Activated naive CD8-positive, alpha-beta T cell treated with anti-CD3 and anti-CD28 coated beads for 36 hours (primary cell): Measurements from ENCODE around the gene RNF5. TPM values are rescaled to one million over a fixed set of nuclear protein-coding genes. Genes with fewer than 3 reads are reported as not detected.
"Not testable (repeated sequence)": the region's sequence is repeated elsewhere in the genome, so short reads cannot be mapped to it uniquely, and the experiment has no call there.

Experiments
- DNase-seq: peaks from one replicate; pipeline ENCODE4 v3.0.0; 2021
- H3K27ac Mint-ChIP-seq: one replicate; pipeline ENCODE4 v1.8.0; 2022; ENCODE audit warnings: mild to moderate bottlenecking, moderate library complexity, mixed read lengths
- H3K27me3 Mint-ChIP-seq: one replicate; pipeline ENCODE4 v1.8.0; 2022; ENCODE audit warnings: mild to moderate bottlenecking, mixed read lengths
- H3K36me3 Mint-ChIP-seq: one replicate; pipeline ENCODE4 v1.8.0; 2021; ENCODE audit warnings: mild to moderate bottlenecking, mixed read lengths
- H3K4me1 Mint-ChIP-seq: one replicate; pipeline ENCODE4 v1.8.0; 2021; ENCODE audit warnings: mixed read lengths
- H3K4me3 Mint-ChIP-seq: one replicate; pipeline ENCODE4 v1.8.0; 2022; ENCODE audit warnings: mild to moderate bottlenecking, moderate library complexity, mixed read lengths
- H3K9me3 Mint-ChIP-seq: one replicate; pipeline ENCODE4 v1.8.0; 2022; ENCODE audit warnings: mixed read lengths
- total RNA-seq, 2 experiments: library from RNA; stranded (reverse); gene quantifications; one replicate each; pipeline ENCODE4 v1.2.3, GENCODE V29; 2021

Gene RNF5
- total RNA-seq, 2 experiments from 2014 or later, result 58.3 to 58.6 TPM

- H3K36me3 Mint-ChIP-seq, result peaks cover 6% of the 10 kb centered on the region
- no peaks in the 10 kb centered on the region for H3K9me3 Mint-ChIP-seq
- peak; percentile 78 for DNase-seq
- peaks cover 31% of the 10 kb centered on the region for H3K4me1 Mint-ChIP-seq
- H3K27me3 Mint-ChIP-seq, result no peaks in the 10 kb centered on the region
- peak overlapping the region; percentile 96 for H3K4me3 Mint-ChIP-seq
- peak overlapping the region; percentile 99 for H3K27ac Mint-ChIP-seq
Observed at GRCh38 chr6:32195902-32196681, 17.9 kb downstream of the RNF5 start.

GRCh38 chr6:32196682-32197616 lies 18.7 kb downstream of the RNF5 start:
- H3K27ac Mint-ChIP-seq, result peak overlapping the region; percentile 99
- H3K4me3 Mint-ChIP-seq, result peak overlapping the region; percentile 96

GRCh38 chr6:32198345-32198696 lies 20.1 kb downstream of the RNF5 start:
- peaks cover 24% of the 10 kb centered on the region for H3K4me1 Mint-ChIP-seq
- no peak for DNase-seq
- no peaks in the 10 kb centered on the region for H3K27me3 Mint-ChIP-seq
- H3K4me3 Mint-ChIP-seq, result no peak overlapping the region
- peaks cover 2% of the 10 kb centered on the region for H3K36me3 Mint-ChIP-seq
- no peaks in the 10 kb centered on the region for H3K9me3 Mint-ChIP-seq
- no peak overlapping the region for H3K27ac Mint-ChIP-seq

More at GRCh38 chr6:32196682-32197616, 18.7 kb downstream of the RNF5 start:
- no peaks in the 10 kb centered on the region for H3K27me3 Mint-ChIP-seq
- peaks cover 31% of the 10 kb centered on the region for H3K4me1 Mint-ChIP-seq
- H3K36me3 Mint-ChIP-seq, result peaks cover 3% of the 10 kb centered on the region
- DNase-seq, result no peak
- H3K9me3 Mint-ChIP-seq, result no peaks in the 10 kb centered on the region

GRCh38 chr6:32198866-32199265 lies 20.7 kb downstream of the RNF5 start:
- DNase-seq, result no peak
- Mint-ChIP-seq H3K4me3 (no peak overlapping the region), H3K9me3 (no peaks in the 10 kb centered on the region), H3K36me3 (peaks cover 2% of the 10 kb centered on the region), H3K27ac (no peak overlapping the region), H3K4me1 (peaks cover 18% of the 10 kb centered on the region), H3K27me3 (no peaks in the 10 kb centered on the region)

DNA sequence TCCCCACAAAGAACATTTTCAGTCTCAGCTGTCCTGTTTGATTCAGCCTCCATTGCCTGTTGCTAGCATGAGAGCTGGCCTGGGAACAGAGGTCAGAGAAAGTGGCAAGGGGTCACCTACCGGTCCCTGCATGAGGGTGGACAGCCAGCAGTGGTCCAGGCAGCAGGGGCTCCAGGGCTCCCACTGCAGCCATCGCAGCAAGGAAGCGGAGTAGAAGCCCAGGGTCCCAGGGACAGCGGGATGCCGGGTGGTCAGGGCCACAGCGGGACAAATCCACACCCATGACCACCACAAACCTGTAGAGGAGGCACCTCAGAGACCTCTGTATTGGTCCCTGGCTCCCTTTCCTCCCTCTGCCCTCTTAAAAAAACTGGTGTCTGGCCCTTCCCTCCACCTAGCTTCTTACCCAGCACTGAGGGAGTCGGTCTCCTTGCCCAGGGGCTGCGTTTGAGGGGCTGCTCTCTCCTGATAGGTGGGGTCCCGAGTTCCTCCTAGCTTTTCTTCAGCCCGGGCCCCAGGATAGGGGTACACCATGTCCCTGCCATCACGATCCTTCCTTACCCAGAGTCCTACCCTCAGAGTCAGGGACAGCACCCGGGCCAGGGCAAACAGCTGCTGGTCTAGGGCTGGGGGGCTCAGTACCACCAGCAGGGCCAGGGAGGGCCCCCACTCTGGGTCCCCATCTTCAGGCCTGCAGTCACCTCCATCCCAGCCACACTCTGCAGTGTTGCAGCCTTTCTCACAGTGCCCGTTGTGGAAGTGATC lies 22.7 kb downstream of the RNF5 start:
- H3K27ac Mint-ChIP-seq, result no peak overlapping the region
- H3K4me3 Mint-ChIP-seq, result no peak overlapping the region
- no peaks in the 10 kb centered on the region for H3K36me3 Mint-ChIP-seq
- no peaks in the 10 kb centered on the region for H3K9me3 Mint-ChIP-seq
- H3K27me3 Mint-ChIP-seq, result no peaks in the 10 kb centered on the region
- no peak for DNase-seq
- H3K4me1 Mint-ChIP-seq, result peaks cover 5% of the 10 kb centered on the region

- Mint-ChIP-seq H3K4me3 (no peak overlapping the region), H3K36me3 (no peaks in the 10 kb centered on the region), H3K9me3 (no peaks in the 10 kb centered on the region), H3K27ac (no peak overlapping the region), H3K27me3 (no peaks in the 10 kb centered on the region), H3K4me1 (no peaks in the 10 kb centered on the region)
- DNase-seq, result no peak
Observed at GRCh38 chr6:32202186-32202585, 24.0 kb downstream of the RNF5 start.

DNA sequence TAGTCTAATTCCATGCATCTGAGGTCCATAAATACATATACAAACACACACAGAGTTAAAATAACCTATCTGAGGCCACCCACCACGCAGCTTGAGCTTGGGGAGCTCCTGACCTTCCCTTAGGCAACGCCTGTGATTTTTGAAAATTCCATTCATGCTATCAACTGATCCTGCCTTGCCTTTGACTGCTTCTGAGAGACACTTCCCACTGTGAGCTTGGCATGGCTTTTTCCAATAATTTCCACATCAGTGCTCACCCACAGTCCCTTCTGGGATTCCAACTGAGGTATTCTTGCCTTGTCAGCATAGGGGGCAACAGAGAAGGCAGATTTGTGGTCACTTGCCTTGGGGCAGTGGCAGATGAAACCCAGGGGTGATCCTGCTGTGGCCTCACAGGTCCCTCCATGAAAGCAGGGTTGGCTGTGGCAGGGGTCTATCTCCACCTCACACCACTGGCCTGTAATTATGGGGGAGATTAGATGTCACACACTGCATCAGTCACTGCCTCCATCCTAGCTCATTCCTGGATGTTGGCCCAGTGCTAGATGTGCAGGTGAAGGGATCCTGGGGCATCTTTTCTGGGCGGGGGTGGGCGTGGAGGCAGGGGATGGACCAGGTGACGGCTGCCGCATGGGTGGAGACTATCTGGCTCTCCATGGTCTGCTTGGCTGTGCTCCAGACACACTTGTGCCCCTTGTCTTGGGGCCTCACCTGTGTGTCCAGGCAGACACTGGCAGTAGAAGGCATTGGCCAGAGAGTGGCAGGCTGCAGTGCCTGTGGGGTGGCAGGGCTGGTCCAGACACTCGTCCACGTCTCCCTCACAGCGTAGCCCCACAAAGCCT lies 25.4 kb downstream of the RNF5 start:
- DNase-seq, result no peak
- Mint-ChIP-seq H3K27me3 (no peaks in the 10 kb centered on the region), H3K9me3 (no peaks in the 10 kb centered on the region), H3K36me3 (no peaks in the 10 kb centered on the region), H3K27ac (no peak overlapping the region), H3K4me1 (no peaks in the 10 kb centered on the region), H3K4me3 (no peak overlapping the region)

GRCh38 chr6:32204268-32204715 lies 26.1 kb downstream of the RNF5 start:
- no peak for DNase-seq
- H3K36me3 Mint-ChIP-seq, result no peaks in the 10 kb centered on the region

DNA sequence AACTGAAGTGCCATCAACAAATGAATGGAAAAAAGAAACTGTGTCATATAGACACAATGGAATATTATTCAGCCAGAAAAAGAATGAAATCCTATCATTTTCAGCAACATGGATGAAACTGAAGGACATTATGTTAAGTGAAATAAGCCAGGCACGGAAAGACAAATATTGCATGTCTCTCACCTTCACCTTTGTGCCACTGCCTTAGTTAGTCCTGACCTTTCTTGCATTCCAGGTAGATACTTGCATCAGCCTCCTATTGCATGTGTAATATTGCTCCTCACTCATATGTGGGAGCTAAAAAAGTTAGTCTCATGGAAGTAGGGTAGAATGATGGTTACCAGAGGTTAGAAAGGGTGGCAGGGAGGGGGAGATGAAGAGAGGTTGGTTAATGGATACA lies 30.8 kb downstream of the RNF5 start:
- Mint-ChIP-seq H3K36me3 (no peaks in the 10 kb centered on the region), H3K27me3 (no peaks in the 10 kb centered on the region), H3K27ac (no peak overlapping the region), H3K4me3 (no peak overlapping the region), H3K4me1 (no peaks in the 10 kb centered on the region), H3K9me3 (no peaks in the 10 kb centered on the region)
- DNase-seq, result no peak

More at GRCh38 chr6:32204268-32204715, 26.1 kb downstream of the RNF5 start:
- H3K9me3 Mint-ChIP-seq, result no peaks in the 10 kb centered on the region
- H3K27me3 Mint-ChIP-seq, result no peaks in the 10 kb centered on the region
- no peaks in the 10 kb centered on the region for H3K4me1 Mint-ChIP-seq
- H3K4me3 Mint-ChIP-seq, result no peak overlapping the region
- H3K27ac Mint-ChIP-seq, result no peak overlapping the region

- Mint-ChIP-seq H3K27me3 (no peaks in the 10 kb centered on the region), H3K27ac (no peak overlapping the region), H3K4me3 (no peak overlapping the region), H3K9me3 (no peaks in the 10 kb centered on the region), H3K36me3 (no peaks in the 10 kb centered on the region), H3K4me1 (no peaks in the 10 kb centered on the region)
- no peak for DNase-seq
Observed at GRCh38 chr6:32210191-32210601, 32.0 kb downstream of the RNF5 start.

DNA sequence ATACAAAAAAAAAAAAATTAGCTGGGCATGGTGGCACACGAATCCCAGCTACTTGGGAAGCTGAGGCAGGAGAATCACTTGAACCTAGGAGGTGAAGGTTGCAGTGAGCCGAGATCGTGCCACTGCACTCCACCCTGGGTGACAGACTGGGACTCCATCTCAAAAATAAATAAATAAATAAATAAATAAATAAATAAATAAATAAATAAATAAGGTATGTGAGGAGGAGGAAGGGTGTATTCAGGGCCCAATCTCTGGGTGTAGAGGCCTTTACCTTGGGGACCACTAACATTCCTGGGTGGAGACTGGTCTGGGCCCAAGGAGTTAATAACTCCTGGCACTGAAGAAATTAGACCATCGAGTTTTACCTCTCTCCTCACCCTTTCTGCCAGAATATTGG lies 33.2 kb downstream of the RNF5 start:
- H3K4me3 Mint-ChIP-seq, H3K27ac Mint-ChIP-seq, H3K27me3 Mint-ChIP-seq, DNase-seq, H3K4me1 Mint-ChIP-seq, H3K36me3 Mint-ChIP-seq, H3K9me3 Mint-ChIP-seq: not testable (repeated sequence)

DNA sequence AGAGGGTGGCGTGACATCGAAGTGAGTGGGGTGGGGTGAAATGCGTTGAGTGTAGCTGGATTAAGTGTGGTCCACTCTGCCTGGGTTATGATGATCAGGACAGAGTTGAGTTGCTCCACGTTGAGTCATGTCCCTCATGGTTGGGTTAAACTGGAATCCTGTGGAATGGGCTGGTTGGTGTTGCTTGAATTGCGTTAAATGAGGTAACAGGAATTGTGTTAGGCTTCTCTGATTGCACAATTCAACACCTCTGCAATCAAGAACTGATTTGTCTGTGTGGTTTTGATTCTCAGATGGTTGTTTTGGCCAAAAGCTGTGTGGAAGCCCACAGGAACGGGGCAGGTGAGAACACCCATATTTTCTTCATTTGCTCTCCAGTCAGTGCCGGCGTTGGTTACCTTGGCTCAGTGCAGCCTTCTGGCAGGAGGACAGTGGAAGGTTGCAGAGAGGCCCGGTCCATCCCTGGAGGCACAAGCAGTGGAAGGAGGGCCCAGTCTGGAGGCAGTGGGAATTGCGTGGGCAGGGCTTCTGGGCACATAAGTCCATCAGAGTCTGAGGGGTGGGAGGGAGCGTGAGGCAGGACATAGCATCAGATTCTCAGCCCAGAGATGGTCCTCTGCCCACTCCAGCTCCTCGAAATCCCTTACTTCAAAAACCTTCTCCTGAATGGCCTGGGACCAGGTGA lies 34.0 kb downstream of the RNF5 start:
- no peak for DNase-seq
- Mint-ChIP-seq H3K36me3 (no peaks in the 10 kb centered on the region), H3K4me1 (no peaks in the 10 kb centered on the region), H3K27me3 (no peaks in the 10 kb centered on the region), H3K9me3 (no peaks in the 10 kb centered on the region), H3K27ac (no peak overlapping the region), H3K4me3 (no peak overlapping the region)

DNA sequence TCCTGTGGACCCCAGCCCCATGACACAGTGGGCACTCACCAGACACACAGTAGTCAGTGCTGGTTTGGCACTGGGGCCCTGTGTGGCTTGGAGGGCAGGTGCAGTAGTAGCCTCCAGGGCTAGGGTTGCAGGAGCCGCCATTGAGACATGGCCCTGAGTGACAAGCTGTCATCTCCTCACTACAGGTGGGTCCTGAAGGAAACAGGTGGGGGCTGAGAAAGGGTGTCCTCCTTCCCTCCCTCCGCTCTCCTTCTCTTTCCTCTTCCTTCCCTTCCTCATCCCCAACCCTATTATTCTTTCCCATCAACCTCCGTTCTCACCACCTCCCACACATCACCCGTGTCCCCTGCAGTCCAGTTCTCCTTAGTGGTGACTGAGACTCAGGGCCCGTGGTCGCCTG lies 35.4 kb downstream of the RNF5 start:
- DNase-seq, result no peak
- H3K27ac Mint-ChIP-seq, result no peak overlapping the region
- no peaks in the 10 kb centered on the region for H3K27me3 Mint-ChIP-seq
- H3K9me3 Mint-ChIP-seq, result no peaks in the 10 kb centered on the region
- no peaks in the 10 kb centered on the region for H3K36me3 Mint-ChIP-seq
- no peaks in the 10 kb centered on the region for H3K4me1 Mint-ChIP-seq
- no peak overlapping the region for H3K4me3 Mint-ChIP-seq

- H3K9me3 Mint-ChIP-seq, result no peaks in the 10 kb centered on the region
- H3K36me3 Mint-ChIP-seq, result no peaks in the 10 kb centered on the region
- H3K27me3 Mint-ChIP-seq, result no peaks in the 10 kb centered on the region
- H3K4me3 Mint-ChIP-seq, result no peak overlapping the region
- H3K4me1 Mint-ChIP-seq, result no peaks in the 10 kb centered on the region
- no peak for DNase-seq
- H3K27ac Mint-ChIP-seq, result no peak overlapping the region
Observed at GRCh38 chr6:32214126-32214525, 35.9 kb downstream of the RNF5 start.
